Measurements from ENCODE around the gene ATP2A3.

The ATP2A3 gene

DNA sequence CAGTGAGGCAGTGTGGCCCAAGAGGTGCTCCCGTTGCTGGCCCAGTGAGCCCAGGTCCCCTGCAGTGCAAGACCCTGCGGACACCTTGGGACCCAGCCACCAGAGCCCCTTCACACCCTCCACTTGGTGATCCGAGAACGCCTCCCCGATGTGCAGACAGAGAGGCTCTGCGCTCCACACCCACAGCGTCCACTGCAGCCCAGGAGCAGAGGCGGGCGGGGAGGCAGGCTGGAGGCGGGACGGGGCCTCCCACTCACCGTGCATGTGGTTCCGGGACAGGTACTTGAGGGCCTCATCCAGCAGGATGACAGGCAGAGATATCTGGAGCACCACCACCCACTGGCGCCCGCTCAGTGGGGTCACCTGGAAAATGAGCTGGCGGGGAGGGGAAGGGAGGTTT is 35.8 kb downstream of the ATP2A3 start:
- DNase-seq (ENCODE audit: low read depth in 2 of 2) = no peak

DNA sequence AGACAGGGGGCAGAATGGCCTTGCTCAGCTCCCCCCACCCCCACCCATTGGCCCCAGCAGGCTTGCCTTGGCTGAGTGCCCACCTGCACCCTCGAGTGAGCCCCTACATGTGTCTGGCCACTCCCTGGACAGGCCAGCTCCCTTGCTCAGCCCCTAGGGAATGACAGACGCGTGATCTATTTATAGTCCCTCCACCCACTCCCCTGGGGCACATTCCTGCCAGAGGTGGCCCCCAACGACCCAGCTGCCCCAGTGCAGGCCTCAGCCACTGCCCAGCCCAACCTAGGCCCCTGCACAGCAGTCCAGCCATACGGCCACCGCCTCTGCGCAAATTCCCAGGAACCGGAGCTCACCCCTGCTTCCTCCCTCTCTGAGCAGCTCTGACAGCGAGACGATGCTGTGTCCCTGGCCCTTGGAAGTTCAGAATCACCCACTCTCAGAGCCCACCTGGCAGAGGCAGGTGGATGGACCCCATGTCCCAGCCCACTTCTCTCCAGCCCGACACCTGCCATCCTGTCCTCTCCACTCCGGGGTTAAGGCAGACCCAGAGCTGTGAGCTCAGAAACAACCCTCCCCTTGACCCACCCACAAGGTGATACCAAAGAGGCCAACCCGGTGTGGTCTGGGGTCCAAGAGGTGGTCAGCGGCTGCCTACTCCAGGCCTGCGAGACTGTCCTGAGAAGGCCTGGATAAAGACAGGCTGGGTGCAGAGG is 36.5 kb downstream of the ATP2A3 start:
- no peak for DNase-seq (ENCODE audit: low read depth in 2 of 2)

DNA sequence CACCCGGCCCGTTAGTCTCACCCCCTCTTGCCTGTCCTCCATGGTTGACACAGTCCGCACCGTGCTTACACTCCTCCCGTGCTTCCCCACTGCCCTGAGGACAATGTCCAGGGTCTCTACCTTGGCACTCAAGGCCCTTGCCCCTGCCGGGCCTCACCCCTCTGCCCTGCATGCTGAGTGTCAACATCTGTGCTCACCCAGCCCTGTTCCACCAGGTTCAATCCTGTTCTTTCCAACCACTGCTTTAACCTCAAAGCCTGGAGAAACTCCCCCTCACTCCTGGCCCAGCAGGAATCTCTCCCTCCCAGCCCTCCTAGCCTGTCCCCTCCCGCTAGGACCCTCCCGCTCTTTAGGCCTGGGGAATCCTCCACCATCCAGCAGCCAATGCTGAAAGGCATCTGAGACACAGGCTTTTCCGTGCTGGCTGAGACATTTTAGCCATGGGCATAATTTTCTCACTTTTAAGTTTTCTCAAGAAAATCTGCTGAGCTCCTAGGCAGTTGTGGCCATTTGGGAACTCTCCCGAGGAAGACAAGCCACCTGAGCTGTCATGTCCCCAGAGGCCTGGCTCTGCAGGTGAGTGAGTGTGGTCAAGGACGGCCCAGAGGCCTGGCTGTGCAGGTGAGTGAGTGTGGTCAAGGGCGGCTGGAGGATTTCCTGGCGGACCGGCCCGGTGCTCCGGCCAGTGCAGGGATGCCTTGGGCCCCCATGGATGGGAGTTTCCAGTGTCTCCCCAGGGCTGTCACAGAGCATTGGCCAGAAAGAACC is 37.2 kb downstream of the ATP2A3 start:
- DNase-seq (ENCODE audit: low read depth in 2 of 2) = no peak

DNA sequence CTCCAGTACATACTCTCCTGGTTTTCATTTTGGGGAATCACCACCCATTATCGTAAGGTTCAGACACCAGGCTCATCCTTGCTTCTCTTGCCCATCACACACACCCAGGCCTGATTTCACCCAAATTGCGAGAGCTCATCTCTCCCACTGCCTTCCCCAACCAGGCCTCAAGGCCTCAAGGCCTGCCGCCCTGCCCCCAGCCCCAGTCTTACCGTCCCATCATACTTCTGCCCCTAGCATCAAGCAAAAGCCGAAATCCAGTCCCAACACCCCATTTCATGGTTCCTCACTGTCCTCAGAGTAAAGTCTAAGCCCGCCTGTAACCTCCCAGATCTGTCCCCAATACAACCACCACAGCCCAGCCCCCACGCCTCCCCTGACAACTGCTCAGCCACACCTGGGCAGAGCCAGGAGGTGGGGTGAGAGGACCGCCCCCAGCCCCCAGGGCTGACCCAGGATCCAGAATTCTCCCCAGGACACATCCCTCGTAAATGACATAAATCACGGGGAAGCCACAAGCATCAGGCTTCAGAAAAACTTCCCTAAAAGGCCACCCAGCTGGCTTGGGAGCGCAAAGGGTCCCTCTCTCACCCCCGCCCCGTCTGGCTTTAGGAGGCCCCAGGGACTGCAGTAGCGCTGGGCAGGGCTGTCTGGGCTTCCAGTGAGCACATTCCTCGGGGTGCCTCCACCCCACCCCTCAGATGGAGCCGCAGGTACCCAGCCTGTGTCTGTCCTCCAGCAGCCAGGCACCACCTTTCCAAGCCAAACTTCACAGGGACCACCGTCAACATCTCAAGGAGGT is 38.4 kb downstream of the ATP2A3 start:
- DNase-seq (ENCODE audit: low read depth in 2 of 2) = no peak

DNA sequence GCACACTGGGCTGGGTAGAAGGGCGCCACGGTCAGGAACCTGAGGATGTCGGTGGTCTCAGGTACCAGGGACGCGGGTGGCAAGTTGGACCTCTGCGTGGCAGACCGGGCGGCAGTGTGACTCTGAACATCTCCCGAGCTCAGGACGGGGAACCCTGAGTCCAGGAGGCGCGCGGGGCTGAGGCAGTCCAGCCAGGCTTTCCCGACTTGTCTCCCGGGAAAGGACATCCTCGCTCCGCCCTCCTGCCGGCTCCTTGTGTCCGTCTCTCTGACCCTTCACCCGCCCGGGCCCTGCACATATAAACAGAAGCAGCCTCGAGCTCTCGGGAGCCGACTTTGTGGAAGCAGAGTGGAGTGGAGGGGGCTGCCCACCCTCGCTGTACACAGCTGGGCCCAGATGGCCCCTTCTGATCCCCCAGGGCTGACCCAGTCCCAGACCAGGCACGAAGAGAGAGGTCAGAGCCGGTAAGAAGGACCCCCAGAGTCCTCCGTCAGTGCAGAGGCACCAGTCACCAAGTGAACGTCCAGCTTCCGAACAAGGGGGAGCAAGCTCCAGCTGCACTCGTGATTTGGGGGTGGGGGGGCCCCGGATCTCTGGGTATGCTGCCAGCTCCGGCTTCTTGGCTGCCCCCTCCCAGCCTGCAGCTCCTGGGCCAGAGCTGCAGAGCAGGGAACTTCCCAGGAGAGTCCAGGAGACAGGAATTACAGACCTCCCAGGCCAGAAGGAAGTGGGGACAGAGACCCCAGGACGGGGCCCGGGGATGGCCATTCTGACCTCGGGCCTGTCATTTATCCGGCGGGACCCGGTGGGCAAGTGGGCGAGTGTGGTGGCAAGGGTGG is 39.5 kb downstream of the ATP2A3 start:
- no peak for DNase-seq (ENCODE audit: low read depth in 2 of 2)

DNA sequence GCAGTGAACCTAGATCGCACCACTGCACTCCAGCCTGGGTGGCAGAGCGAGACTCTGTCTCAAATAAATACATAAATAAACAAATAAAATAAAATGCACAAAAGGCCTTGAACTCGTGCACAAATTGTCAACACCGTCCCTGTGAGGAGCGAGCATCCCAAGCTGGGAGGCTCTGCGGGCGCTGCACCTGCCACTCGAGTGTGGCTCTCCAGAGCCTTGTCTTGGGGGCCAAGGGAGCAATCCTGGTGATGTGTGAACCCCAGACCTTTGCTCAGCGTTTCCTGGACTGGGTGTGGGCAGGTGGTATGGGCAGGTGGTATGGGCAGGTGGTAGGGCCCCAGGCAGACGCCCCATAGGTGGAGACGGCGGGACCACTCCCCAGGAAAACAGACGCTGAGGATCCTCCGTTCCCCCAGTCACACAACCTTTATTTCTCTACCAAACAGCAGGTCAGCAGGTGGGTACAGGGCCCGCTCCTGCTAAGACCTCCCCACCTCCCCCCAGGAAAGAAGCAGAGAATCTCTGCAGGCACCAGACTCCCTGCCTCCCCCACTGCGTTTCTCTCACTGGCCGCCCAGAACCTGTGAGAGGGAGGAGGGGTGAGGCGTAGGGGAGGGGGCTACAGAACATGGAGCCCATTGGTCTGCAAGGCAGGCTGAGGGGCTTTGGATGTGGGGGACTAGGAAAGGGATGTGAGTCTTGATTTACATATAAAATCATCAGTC is 40.6 kb downstream of the ATP2A3 start:
- no peak for DNase-seq (ENCODE audit: low read depth in 2 of 2)

DNA sequence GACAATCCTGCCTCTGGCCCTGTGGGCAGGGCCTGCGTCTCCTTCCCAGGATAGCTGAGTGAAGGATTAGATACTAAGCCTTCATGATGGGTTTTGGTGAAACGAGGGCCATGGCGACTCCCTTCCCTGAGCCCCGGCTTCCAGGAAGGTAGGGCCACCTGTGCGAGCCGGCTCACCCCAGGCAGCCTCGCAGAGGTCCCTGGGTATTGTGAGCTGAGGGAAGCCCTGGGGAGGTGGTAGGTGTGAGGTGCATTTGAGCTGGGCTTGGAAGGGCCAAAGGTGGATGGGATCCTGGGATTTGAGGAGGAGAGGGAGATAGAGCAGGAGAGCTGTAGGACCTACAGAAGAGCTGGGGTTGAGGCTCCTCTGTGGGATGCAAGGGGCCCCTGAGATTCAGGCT is 41.5 kb downstream of the ATP2A3 start:
- no peak for DNase-seq (ENCODE audit: low read depth in 2 of 2)

DNA sequence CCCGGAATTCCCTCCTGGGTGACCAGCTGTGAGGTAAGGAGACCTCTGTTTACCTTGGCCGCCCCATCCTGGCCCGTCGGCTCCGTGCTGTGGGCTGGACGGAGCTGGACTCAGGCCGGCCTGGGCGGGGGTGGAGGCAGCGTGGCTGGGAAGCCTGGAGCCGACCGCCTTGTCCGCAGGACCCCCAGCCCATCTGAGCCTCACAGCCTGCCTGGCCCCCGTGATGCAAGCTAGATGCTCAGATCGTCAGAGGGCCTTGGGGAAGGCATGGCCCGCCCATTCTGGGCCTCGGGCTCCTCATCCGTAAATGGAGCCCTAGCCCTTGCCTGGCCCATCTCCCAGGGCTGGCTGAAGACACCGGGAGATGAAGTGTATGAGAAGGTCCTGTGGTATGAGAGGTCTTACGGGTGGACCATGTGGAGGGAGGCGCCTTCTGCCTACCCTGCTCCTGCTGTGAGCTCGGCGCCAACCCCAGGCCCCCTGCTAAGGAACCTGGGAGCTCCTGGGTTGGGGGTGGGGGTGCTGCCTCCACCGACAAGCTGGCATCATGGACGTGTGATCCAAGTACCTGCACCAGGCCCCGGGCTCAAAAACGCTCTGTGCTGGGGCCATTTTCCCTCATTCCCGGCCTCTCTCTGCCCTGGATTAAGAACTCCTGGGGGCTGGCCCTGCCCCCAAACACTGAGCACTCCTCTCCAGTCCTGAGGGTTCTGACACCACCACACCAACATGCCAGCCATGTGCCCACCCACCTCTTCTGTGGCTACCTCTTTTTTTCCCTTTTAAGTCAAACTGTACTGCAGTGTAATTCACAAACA is 42.5 kb downstream of the ATP2A3 start:
- no peak for DNase-seq (ENCODE audit: low read depth in 2 of 2)

DNA sequence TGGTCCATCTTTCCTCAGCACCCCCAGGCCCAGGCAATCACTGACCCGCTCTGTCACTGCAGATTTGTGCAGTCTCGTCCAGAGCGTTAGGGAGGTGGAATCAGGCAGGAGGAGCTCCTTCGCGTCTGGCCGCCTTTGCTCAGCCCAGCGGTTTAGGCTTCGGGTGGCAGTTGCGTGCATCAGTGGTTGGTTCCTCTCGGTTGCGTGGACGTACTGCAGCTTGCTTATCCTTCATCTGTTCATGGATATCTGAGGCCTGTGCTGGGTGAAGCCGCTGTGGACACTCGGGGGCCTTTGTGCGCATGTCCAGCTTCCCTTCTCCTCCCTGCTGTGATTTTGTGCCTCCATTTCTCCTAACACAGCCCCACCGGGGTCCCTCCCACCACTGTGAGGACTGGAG is 43.2 kb downstream of the ATP2A3 start:
- no peak for DNase-seq (ENCODE audit: low read depth in 2 of 2)

DNA sequence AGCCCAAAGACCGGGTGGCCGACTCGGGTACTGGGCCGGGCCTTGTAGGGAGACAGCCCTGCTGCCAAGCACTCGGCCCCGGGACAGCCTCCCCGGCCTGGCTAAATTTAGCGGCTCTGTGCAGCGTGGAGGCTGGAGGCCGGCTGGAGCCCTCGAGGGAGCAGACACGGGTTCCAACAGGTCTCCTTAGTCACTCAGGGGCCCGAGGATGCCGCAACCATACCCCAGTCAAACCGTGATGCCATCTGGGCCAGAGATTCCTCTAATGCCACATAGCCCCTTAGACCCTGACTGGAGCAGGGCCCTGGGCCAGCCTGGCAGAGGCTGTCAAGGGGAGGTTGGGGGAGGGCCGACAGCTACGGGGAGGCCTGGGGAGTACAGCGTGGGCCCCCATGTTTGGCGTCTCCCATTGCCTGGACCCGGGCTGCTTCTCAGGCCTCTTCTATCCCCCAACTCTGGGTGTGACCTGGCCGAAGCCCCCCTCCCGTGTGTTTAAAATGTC is 45.1 kb downstream of the ATP2A3 start:
- no peak for DNase-seq (ENCODE audit: low read depth in 2 of 2)

DNA sequence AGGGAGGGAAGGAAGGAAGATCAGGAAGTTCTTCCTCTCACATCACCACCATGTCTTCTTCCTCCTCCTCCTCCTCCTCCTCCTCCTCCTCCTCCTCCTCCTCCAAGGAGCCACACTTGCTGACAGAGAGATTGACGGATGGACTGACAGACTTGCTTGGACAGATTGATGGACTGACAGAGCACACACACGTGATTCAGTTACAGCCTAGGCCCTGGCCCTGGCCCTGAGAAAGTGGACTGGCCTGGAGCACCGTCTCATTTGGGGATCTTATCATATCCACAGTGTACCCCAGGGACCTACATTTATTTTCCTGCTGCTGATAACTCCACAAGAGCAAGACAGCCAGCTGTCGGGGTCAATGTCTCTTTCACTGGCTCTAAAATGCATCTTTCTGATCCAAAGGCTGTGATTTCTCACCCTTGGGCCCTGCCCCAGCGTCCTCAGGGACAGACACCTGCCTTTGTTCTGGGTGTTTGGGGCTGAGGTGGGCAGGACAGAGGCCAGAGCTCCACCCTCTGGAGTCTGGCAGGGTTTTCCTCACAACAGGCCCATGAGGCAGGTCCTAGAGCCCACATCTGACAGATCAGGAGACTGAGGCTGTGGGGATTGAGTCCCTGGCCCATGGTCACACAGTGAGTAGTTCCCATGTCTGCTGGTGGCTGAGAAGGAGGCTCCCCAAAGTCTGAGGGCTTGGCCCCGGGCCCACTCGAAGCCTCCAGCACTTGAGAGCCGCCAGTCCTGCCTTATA is 45.7 kb downstream of the ATP2A3 start:
- no peak for DNase-seq (ENCODE audit: low read depth in 2 of 2)

DNA sequence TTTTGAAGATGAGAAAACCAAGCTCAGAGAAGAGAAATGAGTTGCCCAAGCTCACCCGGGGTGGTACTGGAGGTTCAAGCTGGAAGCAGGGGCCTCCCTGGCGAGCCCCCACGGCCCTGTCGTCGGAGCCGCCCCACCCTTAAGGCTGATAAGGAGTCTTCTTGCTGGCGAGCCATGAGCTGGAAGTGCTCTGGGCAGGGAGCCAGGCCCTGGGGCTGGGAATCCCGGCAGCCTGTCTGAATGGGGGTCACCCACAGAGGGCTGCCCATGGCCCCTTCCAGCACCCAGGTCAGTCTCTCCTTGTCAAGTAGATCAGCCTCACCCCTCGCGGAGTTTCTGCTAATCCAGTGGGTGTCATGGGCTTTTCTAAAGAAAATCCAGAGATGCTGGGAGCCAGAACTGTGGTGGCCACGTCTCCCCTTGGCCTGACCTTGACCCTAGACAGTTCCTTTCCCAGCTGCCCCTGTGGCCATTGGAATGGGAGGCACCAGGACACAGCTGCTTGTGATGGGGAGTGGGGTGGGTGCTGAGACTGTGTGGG is 46.8 kb downstream of the ATP2A3 start:
- no peak for DNase-seq (ENCODE audit: low read depth in 2 of 2)

DNA sequence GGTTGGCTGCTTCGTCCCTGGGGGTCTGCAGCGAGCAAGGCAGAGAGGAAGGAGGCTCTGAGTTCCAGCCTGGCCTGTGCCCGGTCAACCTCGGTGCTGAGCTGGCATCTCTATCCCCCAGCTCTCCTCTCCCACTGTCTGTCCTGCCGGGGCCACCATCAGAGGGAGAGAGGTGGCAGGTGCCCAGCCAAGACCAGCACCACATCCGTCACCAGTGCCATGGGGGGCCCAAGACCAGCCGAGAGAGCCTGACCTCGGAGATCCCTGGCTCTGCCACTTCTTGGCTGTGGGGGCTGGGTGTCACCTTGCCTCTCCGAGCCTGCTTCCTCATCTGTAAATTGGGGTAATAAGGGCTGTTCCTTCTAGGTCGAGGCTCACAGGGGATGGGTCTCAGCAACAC is 47.4 kb downstream of the ATP2A3 start:
- no peak for DNase-seq (ENCODE audit: low read depth in 2 of 2)

DNA sequence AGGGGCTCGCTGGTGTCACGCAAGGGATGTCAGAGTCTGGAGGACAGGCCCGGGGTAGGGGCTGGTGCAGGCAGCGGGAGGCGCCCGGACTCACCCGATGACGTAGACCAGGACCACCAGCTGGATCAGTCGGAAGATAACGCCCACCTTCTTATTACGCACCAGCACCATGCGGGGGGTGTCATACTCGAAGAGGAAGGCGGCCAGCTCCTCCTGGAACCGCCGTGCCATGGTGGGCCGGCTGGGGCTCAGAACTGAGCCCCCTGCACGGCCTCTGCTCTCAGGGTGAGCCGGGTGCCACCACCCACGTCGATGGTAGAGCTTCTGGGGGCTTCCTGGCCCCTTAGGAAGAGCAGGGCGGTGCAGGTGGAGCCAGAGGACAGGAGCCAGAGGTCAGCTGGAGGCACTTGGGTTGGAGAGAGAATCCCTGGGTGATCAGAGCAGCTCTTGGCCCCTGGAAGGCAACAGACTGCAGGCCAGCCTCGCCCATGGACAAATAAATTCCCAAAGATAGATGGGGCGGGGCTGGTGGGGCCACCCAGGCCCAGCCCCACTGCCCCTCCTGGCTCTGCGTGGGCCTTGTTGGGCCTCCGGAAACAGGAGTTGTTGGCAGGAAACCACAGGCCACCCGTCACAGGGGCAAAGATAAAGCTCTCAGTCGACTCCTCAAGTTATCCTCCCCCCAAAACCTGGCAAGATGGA is 48.1 kb downstream of the ATP2A3 start, which contains the start of gene P2RX1:
Gene P2RX1 (minus strand): TSS at position 471 of the 702 bp plus-strand sequence. CDS start 240 bp downstream, at position 231.
- DNase-seq (ENCODE audit: low read depth in 2 of 2) = no peak

DNA sequence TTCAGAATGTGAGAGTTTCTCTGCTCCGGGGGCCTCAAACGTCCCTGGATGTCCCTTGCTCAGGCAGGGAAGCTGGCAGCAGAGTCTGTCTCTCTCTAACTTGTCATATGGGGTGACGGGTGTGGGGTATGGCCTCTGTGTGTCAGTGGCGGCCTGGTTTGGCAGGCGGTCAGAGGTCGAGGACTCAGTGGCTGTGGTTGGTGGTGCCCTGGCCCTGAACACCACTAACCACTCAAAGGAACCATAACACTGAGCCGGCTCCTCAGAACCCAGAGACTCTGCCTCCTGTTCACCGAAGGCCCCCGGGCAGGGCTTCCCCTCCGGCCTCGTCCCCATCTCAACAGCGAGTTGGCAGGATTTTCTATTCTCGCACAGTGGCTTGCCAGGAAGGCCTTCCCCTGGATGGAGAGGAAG is 48.6 kb downstream of the ATP2A3 start:
- no peak for DNase-seq (ENCODE audit: low read depth in 2 of 2)

DNA sequence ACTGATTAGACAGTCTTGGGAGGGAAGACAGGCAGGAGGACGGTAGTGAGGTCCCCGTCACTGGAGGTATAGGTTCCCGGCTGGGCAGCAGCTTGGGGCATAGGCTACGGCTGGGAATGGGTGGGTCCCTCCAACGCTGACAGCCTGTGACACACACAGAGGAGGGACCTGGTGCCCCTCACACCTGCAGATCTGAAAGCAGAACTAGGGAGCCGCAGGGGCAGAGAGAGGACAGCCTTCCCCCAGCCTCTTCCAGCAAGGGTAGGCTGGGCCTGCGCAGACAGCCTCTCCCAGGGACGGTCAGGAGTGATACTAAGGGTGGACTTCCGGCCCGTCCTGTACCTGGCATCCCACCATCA is 49.9 kb downstream of the ATP2A3 start:
- DNase-seq (ENCODE audit: low read depth in 2 of 2) = no peak

DNA sequence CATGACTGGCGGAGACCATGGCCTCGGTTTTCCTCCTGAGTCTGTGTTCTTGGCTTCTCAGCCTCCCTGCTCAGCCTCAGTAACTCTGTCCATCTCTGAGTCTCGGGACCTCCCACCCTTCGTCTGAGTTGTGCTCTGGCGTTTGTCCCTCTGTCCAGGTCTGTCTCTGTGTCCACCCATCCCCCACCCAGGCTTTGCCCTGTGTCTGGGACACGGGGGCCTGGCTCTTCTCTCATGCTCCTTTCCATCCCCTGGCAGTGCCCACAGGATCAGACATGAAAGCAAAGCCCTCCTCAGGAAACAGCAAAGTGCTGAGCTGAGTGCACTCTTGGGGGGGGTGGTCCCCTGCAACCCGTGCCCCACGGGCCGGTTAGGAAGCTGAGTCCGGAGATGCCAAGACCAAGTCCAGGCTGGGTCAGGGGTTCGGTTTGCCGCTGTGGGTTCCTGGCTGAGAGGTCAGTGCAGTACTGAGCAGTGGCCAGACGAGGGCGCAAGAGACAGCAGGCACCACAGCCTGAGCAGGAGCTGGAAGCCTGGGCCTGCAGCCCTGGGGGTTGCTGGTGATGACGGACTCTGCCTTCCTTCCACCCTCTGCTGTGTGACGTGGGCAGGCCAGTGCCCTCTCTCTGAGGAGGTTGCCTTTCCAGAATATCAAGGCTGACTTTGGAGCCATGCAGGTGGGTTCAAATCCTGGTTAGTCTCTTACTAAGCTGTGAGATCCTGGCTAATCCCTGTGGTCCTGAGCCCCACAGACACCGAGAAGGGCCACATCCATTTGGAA is 50.5 kb downstream of the ATP2A3 start:
- DNase-seq (ENCODE audit: low read depth in 2 of 2) = peak; percentile 55 to 76
